ENCODE results near the gene CUX1.

DNA sequence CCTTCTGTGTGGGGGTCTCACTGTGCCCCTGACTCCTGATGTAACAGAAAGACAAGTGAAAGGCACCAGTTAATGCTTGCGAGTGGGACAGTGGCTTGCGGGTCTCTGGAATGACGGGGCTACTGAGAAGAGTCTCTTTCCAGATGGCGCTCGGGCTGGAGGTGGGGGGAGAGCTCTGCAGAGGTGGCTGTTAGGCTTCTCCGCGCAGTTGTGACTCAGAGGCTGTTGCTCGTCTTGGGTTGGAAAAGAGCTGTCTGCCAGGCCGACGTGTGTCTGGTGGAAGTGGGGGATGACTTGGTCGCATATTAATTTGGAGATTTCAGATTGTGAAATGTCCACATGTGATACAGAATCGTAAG lies 441.3 kb downstream of the CUX1 start:
- TF ChIP-seq, protein P1, sequence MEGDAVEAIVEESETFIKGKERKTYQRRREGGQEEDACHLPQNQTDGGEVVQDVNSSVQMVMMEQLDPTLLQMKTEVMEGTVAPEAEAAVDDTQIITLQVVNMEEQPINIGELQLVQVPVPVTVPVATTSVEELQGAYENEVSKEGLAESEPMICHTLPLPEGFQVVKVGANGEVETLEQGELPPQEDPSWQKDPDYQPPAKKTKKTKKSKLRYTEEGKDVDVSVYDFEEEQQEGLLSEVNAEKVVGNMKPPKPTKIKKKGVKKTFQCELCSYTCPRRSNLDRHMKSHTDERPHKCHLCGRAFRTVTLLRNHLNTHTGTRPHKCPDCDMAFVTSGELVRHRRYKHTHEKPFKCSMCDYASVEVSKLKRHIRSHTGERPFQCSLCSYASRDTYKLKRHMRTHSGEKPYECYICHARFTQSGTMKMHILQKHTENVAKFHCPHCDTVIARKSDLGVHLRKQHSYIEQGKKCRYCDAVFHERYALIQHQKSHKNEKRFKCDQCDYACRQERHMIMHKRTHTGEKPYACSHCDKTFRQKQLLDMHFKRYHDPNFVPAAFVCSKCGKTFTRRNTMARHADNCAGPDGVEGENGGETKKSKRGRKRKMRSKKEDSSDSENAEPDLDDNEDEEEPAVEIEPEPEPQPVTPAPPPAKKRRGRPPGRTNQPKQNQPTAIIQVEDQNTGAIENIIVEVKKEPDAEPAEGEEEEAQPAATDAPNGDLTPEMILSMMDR (IDR thresholded peaks at IDR 0.05), result no peak
- TF ChIP-seq ATF1 (CRISPR knock-in tag; IDR thresholded peaks at IDR 0.05) (no peak), GTF2I (CRISPR knock-in tag; conservative IDR thresholded peaks at IDR 0.05) (no peak), ERG (CRISPR knock-in tag; IDR thresholded peaks at IDR 0.05) (no peak), ZNF232 (CRISPR knock-in tag; IDR thresholded peaks at IDR 0.05) (no peak), MYBL2 (CRISPR knock-in tag; IDR thresholded peaks at IDR 0.05) (no peak)
- TF ChIP-seq, protein P2, sequence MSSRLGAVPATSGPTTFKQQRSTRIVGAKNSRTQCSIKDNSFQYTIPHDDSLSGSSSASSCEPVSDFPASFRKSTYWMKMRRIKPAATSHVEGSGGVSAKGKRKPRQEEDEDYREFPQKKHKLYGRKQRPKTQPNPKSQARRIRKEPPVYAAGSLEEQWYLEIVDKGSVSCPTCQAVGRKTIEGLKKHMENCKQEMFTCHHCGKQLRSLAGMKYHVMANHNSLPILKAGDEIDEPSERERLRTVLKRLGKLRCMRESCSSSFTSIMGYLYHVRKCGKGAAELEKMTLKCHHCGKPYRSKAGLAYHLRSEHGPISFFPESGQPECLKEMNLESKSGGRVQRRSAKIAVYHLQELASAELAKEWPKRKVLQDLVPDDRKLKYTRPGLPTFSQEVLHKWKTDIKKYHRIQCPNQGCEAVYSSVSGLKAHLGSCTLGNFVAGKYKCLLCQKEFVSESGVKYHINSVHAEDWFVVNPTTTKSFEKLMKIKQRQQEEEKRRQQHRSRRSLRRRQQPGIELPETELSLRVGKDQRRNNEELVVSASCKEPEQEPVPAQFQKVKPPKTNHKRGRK (CRISPR knock-in tag; IDR thresholded peaks at IDR 0.05; ENCODE audit: borderline replicate concordance), result no peak
